Activated CD4-positive, alpha-beta T cell treated with anti-CD3 and anti-CD28 coated beads, Interleukin-2, Interleukin-4, amounts not matched to agents 100 ng/mL and 50 ng/mL, durations not matched to agents 16 hours and 8 hours (primary cell): ENCODE results near the gene ZMYND19.
"Not testable (repeated sequence)": the region's sequence is repeated elsewhere in the genome, so short reads cannot be mapped to it uniquely, and the experiment has no call there.

Experiments
- DNase-seq: peaks from one replicate; pipeline ENCODE4 v3.0.0-alpha.2; 2020; ENCODE audit warnings: low spot score

Gene ZMYND19

DNA sequence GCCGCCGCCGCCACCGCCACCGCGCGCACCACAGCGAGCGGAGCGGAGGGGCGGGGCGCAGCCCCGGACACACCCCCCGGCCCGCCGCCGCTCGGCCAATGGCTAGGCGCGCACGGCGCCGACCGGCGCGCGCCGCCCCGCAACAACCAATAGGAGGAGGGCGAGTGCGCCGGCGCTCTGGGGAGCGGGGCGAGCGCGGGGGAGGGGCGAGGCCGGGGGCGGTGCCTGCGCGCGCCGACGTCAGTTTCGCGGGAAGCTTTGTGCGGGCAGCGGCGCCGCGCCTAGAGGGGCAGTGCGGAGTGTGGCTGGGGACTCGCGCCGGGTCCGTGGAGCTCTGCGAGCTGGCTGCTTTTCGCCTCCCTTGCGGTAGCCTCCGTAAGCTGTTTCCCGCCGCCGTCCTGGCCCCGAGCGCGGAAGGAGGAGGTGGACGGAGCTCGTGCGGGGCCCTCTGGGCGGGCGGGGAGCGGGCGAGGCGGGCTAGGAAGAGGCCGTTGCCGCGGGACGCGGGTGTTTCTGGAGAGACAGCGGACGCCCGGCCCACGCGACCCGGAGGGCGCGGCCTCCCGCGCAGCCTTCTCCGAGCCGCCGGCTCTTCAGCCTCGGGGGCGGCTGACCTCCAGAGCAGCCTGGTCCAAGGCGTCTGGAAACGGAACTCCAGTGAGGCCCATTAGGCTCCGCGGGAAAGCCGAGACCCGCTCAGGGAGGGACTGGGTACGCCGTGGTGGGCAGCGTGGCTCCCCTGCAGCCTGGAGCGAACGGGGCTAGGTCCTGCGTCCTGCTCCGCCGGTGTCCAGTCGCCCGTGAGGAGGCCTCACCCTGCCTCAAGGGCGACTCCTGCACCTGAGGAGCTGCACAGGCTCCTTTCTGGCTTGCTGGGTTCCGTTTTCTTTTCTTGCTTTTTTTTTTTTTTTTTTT is at the start of gene ZMYND19:
Gene ZMYND19, minus strand, starts transcription at position 44 of the 915 bp plus-strand sequence. CDS start 249 bp downstream, outside the sequence.
- peak; percentile 90 for DNase-seq

DNA sequence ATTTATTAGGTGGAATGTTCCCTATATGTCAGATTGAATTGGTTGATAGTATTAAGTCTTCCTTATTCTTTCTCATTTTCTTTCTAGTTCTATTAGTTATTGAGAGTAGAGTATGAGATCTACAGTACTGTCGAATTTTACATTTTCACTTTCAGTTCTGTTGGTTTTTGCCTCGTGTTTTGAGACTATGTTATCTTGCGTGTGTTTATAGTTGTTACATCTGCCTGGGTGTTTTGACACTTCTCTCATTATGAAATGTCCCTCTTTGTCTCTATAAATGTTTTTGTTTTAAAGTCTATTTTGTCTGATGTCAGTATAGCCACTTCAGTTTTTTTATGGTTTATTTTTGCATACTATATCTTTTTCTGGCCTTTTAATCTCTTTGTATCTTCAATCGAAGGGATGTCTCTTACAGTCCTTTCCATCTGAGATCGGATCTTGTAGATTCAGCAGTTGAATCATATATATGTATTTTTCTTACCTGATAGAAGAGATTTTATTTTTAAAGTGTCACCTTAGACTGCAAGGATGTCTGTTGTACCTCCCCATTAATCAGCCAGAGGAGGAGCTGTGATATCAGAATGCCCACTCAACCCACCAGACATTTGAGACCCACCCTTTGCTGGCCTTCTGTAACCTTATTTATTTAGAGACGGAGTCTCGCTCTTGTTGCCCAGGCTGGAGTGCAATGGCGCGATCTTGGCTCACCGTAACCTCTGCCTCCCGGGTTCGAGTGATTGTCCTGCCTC is 49.2 kb upstream of the ZMYND19 start:
- peak; percentile 30 for DNase-seq

DNA sequence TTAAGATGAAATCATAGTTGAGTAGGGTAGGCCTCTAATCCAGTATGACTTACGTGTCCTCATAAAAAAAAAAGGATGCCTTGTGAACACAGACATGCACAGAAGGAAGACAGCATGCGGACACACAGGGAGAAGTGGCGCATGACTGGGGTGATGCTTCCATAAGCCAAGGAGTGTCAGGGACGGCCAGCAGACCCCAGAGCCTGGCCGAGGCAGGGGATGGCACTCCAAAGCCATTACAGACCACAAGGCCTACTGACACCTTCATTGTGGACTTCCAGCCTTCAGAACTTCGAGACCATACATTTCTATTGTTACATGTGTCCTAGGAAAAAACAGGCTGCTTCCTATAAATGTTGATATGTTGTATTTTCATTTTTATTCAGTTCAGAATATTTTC is 48.4 kb upstream of the ZMYND19 start:
- no peak for DNase-seq

DNA sequence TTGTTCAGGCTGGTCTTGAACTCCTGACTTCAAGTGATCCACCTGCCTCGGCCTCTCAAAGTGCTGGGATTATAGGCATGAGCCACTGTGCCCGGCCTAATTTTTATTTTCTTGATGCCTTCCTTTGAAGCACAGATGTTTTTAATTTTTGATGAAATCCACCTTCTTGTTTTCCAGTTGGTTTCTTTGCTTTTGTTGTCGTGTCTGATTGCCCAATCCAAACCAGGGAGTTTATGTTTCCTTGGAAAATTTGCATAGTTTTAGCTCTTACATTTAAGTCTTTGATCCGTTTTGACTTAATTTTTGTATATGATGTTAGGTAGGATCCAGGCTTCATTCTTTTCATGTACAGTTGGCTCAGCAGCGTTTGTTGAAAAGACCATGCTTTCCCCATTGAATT is 43.7 kb upstream of the ZMYND19 start:
- DNase-seq, result no peak

DNA sequence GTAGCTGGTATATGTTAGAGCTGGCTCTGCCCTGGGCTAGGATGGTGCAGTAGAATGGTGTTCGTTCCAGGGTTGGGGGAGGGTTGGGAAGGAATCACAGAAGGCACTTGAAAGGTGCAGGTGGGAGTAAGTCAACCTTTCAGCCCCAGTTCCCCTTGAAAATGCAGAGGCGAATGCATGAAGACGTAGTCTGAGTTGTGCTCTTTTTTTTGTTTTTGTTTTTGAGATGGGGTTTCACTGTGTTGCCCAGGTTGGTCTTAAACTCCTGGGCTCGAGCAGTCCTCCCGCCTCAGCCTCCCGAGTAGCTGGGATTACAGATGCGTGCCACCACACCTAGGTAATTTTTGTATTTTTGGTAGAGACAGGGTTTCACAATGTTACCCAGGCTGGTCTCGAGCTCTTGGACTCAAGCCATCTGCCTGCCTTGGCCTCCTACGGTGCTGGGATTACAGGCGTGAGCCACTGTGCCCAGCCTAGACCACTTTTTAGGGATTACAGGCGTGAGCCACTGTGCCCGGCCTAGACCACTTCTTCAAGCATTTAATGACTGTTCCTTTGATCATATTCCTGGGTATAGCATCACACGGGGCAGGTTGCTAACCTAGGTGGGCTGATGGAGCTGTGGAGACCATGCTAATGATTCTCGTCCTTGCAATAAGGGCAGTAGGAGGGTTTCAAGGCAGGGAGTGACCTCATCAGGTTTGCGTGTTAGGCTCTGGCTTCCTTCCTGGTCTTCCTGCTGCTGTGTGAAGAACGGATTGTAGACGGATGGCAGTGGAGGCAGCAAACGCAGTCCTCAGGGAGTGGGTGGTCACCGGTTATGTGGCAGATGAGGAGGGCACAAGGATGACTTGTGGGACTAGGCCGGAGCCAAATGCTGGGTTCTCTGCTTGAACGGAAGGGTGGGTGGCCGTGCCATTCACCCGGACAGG is 42.2 kb upstream of the ZMYND19 start:
- DNase-seq, result no peak

DNA sequence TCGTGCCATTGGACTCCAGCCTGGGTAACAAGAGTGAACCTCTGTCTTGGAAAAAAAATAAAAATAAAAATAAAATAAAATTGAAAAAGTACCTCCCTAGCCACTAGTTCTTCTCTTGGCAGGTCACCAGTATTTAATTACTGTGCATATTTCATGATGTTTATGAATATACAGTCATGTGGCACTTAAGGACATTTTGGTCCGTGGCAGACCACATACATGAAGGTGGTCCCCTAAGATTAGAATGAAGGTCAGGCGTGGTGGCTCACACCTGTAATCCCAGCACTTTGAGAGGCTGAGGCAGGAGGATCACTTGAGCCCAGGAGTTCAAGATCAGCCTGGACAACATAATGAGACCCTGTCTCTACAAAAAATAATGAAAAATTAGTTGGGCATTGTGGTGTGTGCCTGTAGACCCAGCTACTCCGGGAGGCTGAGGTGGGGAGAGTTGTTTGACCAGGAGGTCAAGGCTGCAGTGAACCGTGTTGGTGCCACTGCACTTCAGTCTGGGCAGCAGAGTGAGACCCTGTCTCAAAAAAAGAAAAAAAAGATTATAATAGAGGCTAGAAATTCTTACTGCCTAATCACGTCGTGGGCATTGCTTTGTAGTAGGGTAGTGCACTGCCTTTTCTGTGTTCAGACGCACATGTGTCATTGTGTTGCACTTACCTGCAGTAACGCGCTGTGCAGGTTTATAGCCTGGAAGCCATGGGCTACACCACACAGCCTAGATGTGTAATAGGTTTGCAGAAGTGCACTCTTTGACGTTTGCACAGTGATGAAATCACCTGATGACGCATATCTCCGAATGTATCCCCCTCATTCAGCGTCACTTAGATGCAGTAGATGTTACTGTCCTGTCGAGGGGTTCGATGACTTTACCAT is 41.3 kb upstream of the ZMYND19 start:
- DNase-seq, result no peak

DNA sequence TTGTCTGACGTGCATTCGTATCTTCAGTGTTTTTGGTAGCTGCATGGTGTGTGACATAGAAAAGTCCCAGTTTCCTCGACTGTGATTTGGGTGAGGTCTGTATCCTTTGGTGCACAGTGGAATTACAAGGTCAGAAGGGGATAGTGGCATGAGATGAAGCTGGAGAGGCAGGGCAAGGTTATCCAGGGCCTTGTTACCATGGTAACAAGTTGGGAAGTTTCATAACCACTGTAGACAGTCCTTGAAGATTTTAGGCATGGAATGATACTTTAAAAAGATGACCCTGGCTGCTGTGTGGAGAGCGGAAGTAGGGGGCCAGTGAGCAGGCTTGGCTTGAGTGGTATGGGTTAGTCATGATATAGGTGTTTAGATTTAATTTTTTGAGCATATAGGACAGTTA is 40.4 kb upstream of the ZMYND19 start:
- no peak for DNase-seq

DNA sequence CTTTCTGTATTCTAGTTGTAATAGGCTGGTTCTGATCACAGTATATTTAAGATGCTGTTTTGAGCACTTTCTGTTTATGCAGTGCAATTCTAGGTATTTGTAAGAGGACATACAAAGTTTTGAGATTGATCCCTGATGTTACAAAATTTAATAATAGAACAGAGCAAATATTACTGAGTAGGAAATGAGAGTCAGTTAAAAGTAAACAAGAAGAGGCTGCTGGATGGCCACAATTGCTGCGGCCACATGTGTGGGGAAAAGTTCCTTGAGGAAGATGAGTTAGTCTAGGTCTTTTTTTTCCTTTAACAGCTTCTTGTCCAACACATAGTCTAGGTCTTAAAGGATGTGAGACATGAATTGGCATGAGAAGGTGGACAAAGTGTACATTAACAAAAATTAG is 39.8 kb upstream of the ZMYND19 start:
- DNase-seq, result no peak

DNA sequence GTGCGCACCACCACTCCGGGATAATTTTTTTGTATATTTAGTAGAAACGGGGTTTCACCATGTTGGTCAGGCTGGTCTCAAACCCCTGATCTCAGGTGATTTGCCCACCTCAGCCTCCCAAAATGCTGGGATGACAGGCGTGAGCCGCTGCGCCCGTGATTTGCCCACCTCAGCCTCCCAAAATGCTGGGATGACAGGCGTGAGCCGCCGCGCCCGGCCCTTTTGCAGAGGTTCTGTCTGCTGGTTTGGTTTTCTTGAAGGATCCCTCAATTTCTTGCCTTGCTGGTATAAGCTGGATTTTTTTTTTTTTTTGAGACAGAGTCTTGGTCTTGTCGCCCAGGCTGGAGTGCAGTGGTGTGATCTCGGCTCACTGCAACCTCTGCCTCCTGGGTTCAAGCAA is 37.1 kb upstream of the ZMYND19 start:
- DNase-seq, result not testable (repeated sequence)

DNA sequence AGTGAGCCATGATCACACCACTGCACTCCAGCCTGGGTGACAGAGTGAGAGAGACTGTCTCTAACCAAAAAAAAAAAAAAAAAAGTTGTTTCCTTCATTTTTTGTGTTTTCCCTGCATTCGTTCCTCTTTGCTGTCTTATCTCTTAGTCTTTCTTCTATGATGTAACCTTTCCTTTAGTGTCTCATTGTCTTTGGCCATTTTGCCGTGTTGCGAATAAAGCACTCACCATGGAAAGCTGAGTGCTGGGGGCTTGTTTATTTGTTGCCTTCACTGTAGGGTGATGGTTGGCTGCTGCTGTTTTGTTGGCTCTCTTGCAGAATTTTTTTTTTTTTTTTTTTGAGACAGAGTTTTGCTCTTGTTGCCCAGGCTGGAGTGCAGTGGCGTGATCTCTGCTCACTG is 36.2 kb upstream of the ZMYND19 start:
- no peak for DNase-seq

DNA sequence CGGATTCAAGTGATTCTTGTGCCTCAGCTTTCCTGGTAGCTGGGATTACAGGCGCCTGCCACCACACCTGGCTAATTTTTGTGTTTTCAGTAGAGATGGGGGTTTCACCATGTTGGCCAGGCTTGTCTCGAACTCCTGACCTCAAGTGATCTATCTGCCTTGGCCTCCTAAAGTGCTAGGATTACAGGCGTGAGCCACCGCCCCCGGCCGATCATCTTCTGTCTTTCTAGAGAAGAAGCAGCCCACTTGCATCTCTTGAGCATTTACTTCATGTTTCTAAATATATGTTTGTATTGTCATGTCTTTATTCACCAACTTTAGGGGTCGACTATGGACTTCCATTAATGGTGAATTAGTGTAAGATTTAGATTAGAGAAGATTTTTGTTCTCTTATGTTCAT is 31.9 kb upstream of the ZMYND19 start:
- DNase-seq, result not testable (repeated sequence)

DNA sequence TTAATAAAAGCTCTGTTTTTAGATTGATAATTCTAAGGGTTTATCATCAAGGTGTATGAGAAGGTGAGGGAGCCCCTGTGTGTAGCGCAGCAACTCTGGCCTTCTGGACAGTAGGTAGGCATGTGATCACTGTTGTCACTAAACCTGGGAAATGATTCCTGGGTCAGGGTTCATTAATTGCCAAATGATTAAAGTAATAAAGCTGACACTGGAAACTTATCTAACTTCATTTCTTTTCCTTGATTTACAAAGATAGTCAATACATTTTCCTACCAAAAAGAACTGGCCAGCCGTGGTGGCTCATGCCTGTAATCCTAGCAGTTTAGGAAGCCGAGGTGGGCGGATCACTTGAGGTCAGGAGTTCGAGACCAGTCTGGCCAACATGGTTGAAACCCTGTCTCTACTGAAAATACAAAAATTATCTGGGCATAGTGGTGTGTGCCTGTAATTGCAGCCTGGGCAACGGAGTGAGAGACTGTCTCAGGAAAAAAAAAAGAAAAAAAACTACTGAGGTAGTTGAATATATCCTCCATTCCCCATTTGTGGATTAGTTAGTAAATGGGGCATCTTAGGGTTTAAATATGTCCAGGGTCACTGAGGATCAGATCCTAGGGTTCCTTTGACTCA is 30.9 kb upstream of the ZMYND19 start:
- peak; percentile 35 for DNase-seq

DNA sequence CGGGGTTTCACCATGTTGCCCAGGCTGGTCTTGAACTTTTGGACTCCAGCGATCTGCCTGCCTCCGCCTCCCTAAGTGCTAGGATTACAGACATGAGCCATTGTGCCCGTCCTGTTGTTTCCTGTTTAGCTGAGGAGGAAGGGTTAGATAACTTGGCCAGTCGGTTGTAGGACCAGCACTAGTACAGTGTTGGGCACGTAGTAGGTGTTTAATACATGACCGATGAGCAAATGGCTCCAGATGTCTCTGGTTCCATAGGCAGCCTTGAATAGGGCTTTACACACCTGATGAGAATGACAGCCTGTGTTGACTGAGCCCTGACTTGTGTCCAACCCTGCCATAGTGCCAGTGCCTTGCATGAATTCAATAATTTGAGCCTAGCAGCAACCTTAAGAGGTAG is 30.3 kb upstream of the ZMYND19 start:
- DNase-seq, result no peak

DNA sequence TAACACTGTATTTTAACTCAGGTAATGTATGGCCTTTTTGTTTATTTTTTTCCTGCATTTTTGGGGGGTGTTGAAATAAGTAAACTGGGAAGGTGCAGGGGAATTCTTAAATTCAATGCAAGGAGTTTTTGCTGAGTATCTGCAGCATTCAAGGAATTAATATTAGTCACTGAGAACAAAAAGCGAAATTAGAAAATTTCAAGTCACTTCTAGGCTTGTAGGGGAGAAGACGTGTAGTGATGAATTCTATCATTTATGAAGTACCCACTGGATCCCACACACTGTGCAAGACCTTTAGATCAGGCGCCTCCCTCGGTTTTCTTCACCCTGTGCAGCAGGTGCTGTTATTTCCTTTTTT is 29.7 kb upstream of the ZMYND19 start:
- no peak for DNase-seq

DNA sequence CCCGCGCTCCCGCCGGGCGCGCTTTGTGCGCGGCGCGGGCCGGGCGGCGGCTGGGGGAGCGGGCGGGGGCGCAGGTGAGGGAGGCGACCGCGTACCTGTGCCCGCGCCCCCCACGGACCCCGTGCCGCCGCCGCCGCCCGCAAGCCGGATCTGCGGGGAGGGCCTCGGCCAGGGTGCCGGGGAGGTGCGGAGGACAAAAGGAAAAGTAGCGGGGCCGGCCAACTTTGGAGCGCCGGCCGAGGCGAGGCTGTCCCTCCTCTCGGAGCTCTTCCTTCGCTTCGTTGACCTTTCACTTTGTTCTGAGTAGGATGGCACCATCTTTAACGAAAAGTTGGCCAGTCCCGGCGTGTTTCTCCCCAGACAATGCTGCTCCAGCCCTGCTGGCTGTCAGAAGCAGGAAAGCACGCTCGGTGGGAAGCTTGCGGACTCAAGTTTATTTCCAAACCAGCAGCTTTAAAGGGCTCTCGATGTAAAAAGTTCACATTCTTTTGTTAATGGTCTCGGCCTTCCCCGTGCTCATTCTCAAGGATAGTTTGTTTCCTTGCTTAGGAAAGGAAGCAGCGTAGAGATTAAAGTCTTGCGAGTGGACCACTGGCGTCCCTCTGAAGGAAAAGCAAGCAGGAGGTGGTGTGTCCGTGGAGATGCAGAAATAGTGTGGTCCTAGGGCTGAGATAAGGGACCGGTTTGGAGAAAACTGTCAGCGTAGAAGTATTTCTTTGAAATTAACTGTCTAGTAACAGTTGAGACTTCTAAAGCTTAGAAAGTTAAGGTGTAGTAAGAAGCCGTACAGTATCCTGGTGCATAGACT is 29.1 kb upstream of the ZMYND19 start:
- DNase-seq, result peak; percentile 31

DNA sequence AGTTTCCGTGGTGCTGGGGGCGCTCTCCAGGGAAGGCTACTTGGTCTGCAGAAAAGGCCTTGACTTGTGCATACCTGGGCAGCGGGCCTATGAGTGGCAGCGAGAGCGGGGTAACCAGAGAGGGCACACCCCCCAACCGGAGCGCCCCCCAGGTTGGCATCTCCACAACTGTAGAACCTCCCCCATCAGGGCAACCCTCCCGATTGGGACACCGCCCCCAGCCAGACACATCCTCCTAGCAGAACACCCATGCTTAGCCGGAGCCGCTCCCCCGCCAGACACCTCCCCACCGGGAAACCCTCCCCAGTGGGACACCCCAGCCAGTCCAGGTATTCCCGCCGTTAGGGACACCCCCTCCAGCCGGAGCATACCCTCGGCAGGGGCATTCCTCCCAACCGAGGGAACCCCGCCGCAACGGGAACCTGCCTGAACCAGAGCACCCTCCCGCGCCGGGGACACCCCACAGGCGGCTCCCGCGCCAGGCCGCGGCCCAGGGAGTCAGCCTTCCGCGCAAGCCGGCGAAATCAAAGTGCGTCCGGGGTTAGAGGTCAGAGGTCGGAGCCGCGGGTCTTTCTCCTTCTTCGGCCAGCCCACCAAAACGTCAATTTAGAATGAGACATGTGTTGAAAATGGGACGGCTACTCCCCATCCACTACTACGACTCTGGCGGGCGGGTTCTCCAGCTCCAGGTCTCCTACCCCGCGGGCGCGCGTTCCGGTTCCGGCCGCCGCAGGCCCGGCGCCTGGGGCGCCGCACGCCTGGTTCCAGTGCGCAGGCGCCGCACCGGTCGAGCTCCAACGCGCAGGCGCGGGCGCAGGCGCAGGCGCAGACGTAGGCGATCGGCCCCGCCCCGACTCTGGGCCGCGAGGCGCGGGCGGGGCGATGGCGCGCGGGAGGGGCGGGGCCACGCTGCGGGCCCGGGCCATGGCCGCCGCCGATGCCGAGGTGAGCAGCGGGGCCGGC is 28.1 kb upstream of the ZMYND19 start, which contains the start of gene EHMT1:
Gene EHMT1, plus strand, starts transcription at position 901 of the 963 bp plus-strand sequence. Its CDS starts 24 bp downstream, at position 925.
- DNase-seq, result peak; percentile 88

DNA sequence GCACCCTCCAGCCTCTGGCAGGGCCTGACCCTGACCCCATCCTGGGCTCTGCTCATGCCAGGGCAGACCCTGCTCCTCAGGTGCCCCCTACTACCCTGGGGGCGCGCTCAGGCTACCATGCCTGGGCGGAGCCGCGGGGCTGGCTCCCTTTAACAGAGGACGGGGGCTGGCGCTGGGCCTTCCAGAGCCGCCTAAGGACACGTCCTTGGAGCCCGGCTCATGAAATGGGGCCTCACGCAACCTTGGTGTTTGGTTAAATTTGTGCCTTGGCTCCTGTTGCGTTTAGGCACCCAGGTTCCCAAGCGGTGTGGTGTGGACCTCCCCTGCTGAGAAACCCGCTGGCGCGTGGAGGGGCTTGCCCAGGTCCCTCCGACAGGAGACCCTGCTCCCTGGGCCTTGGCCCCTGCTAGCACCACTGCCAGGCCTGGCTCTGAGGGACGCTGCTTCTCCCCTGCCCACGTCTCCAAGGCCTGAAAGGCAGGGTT is 25.1 kb upstream of the ZMYND19 start:
- no peak for DNase-seq
